PC-9 (cell line): ENCODE data around the gene DDX19B.
A peak's percentile ranks its signal among the peaks of the same experiment; 100 is the strongest.

Experiments used
- EZH2 ChIP-seq: fragments of 200-600 bp; sonication (generic); IDR thresholded peaks from 2 replicates; pipeline ENCODE4 v1.8.0; 2017; ENCODE audit warnings: antibody characterized with exemption, low read depth
- TF ChIP-seq, protein P1 (sequence below): fragments of 200-600 bp; sonication (generic); conservative IDR thresholded peaks from 2 replicates; pipeline ENCODE4 v1.6.1; 2017; ENCODE audit warnings: mixed run types, antibody characterized with exemption, mild to moderate bottlenecking, moderate library complexity

DNA sequence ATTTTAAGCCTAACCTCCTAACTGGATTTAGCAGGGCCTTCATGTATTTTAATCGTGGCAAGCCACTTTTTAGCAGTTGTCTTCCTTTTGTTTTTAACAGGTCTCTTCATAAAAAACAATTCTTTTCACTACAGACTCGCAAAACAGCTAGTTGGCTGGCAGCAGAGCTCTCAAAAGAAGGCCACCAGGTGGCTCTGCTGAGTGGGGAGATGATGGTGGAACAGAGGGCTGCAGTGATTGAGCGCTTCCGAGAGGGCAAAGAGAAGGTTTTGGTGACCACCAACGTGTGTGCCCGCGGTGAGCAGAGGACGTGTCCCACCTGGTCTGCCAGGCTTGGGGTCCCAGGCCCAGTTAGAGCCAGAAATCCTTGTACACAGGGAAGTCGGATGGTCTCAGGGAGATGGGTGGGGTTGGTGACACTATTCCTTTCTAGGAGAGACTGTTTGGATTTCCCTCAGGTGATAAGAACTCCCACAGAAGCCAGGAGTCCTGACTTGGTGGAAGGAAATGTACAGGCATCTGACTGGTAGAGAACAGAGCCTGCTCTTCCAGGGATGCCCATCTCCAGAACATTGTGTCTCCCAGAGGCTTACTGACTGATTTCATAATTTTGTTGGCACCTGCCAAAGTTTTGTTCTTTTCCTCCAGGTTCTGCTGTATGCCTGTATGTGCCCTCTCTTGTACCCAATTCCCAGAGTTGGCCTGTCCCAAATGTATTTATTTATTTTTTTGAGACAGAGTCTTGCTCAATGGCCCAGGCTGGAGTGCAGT lies 32.8 kb downstream of the DDX19B start:
- TF ChIP-seq, protein P1, sequence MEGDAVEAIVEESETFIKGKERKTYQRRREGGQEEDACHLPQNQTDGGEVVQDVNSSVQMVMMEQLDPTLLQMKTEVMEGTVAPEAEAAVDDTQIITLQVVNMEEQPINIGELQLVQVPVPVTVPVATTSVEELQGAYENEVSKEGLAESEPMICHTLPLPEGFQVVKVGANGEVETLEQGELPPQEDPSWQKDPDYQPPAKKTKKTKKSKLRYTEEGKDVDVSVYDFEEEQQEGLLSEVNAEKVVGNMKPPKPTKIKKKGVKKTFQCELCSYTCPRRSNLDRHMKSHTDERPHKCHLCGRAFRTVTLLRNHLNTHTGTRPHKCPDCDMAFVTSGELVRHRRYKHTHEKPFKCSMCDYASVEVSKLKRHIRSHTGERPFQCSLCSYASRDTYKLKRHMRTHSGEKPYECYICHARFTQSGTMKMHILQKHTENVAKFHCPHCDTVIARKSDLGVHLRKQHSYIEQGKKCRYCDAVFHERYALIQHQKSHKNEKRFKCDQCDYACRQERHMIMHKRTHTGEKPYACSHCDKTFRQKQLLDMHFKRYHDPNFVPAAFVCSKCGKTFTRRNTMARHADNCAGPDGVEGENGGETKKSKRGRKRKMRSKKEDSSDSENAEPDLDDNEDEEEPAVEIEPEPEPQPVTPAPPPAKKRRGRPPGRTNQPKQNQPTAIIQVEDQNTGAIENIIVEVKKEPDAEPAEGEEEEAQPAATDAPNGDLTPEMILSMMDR: peak; percentile 63
- TF ChIP-seq EZH2: no peak
